ENCODE results near the gene LIMS4.
"Not testable (repeated sequence)": the region's sequence is repeated elsewhere in the genome, so short reads cannot be mapped to it uniquely, and the experiment has no call there.

- TF ChIP-seq, protein P1, sequence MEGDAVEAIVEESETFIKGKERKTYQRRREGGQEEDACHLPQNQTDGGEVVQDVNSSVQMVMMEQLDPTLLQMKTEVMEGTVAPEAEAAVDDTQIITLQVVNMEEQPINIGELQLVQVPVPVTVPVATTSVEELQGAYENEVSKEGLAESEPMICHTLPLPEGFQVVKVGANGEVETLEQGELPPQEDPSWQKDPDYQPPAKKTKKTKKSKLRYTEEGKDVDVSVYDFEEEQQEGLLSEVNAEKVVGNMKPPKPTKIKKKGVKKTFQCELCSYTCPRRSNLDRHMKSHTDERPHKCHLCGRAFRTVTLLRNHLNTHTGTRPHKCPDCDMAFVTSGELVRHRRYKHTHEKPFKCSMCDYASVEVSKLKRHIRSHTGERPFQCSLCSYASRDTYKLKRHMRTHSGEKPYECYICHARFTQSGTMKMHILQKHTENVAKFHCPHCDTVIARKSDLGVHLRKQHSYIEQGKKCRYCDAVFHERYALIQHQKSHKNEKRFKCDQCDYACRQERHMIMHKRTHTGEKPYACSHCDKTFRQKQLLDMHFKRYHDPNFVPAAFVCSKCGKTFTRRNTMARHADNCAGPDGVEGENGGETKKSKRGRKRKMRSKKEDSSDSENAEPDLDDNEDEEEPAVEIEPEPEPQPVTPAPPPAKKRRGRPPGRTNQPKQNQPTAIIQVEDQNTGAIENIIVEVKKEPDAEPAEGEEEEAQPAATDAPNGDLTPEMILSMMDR (IDR thresholded peaks at IDR 0.05), result not testable (repeated sequence)
- TF ChIP-seq POLR2A (IDR thresholded peaks at IDR 0.05), result not testable (repeated sequence)
Observed at GRCh38 chr2:110455080-110455670, 17.4 kb downstream of the LIMS4 start.

Data from heart left ventricle (tissue), 13 donors.